Hippocampal formation (tissue), 2 donors: ENCODE results near the gene C17orf107.
A peak's percentile ranks its signal among the peaks of the same experiment; 100 is the strongest.
"Not testable (repeated sequence)": the region's sequence is repeated elsewhere in the genome, so short reads cannot be mapped to it uniquely, and the experiment has no call there.

Experiments used
- DNase-seq, 2 donors: peaks; one replicate each; lab custom pipeline; 2025; lab: John Stamatoyannopoulos, UW

The C17orf107 gene

GRCh38 chr17:4900231-4901107 is 1.1 kb downstream of the C17orf107 start:
- no peak for DNase-seq

- DNase-seq = no peak
Observed at GRCh38 chr17:4901108-4901647, 1.8 kb downstream of the C17orf107 start.

- no peak for DNase-seq
Observed at GRCh38 chr17:4901648-4902344, 2.5 kb downstream of the C17orf107 start.

DNA sequence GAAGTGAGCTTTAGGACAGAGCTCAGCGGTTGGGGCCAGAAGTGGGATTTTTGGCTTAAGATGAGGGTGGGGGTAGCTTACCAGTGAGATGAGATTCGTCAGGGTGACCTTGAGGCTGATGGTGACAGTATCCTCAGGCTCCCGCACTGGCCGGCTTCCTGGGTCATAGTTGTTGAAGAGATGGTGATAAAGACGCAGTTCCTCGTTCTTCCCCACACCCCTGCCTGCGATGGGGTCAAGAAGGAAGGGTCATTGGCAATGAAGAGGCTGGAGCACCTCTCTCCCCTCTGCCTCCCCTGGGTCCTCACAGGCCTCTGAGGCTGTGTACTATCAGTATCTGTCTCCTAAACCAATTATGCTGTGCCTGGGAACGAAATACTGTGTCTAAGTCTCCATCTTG is 3.2 kb downstream of the C17orf107 start:
- DNase-seq = no peak

DNA sequence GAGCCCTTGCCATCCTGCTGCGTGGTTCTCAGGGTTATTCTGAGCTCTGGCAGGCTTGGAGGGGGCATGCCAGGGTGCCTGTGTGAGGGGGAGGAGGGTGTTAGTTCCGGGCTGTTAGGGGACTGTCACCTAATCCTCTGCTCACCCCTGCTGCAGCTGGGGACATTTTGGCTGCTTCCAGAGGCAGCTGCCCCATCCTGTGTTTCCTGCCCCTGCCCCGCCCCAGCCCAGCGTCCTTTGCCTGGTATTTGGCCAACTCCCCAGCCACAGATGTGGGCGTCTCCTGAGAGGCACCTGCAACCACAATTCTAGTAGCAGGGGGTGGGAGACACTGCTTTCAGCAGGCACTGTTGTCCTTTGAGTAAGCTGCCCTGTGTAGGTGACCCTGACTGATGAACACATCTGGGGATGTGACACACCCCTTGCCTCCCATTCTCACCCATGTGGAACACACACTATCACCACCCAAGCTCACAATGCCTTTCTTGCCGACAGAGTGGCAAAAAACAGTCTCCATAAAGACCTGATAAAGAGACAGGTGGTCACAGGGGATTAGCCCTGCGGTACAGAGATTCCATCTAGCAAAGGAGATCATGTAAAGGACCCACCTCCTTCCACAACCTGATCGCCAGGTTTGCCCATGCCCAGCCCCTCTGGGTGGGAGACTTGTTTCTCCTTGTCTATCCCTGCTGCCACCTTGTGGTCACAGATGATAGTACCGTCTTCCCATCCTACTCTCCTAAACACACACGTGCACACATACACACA is 3.9 kb downstream of the C17orf107 start, which contains the start of gene CHRNE:
Gene CHRNE (minus strand): TSS at position 48 of the 768 bp plus-strand sequence. CDS start 35 bp downstream, at position 13.
- peak in 1 of 2 donors; percentile 48 for DNase-seq

GRCh38 chr17:4906642-4907041 is 7.3 kb downstream of the C17orf107 start:
- not testable (repeated sequence) for DNase-seq

DNA sequence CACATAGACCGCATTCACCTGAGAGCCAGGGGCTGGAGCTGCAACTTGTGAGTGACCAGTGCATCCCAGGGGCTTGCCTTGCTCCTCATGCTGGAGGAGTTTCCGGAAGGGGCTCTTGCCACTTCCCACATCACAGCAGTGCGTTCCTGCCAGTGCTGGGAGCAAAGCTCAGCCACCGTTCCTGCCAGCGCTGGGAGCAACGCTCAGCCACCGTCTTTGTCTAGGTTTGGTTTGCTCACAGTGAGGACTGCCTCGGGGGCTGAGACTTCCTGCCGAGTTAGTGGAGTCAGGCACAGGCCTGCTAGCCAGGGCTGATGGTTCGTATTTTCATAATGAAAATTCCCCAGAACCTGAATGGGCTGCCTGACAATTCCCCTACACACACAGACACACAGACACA is 9.0 kb downstream of the C17orf107 start:
- no peak for DNase-seq

DNA sequence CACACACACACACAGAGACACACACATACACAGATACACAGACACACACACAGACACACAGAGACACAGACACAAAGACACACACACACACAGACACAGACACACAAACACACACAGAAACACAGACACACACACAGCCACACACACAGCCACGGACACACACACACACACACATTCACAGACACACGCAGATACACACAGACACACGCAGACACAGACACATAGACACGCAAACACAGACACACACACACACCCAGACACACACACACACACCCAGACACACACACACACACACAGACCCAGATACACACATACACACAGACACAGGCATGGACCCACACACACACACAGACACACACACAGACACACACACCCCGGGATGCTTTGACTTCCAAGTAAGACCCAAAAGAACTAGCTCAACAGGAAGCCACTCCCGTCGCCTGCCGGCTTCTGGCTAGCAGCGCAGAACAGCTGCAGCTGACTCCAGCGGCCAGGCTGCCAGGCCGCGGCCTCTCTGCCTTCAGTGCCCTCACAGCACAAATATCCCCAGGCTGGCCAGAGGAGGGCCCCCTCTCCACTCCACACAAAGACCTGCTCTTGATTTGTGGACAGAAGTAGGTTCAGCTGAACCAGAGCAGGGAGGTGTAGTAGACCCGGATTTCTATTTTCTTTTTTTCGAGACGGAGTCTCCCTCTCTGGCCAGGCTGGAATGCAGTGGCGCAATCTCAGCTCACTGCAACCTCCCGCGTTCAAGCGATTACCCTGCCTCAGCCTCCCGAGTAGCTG is 9.6 kb downstream of the C17orf107 start:
- DNase-seq = peak; percentile 80 to 81

DNA sequence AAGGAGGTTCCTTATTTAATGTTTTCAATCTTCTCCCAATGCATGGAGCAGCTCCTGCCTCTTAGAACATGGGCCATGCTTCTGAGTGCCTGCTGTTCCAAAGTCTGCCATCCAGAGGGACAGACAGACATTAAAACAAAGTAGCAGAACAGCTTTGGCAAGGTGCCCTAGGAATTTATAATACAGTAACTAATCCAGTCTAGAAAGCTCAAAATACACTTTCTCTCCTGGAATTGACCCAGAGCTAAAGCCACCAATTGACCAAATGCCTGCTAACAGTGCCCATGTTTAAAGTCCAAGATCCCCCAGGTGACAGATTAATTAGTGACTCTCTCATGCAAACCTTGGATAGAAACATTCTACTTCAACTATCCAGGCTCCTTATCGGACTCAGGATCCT is 14.7 kb downstream of the C17orf107 start:
- DNase-seq = no peak

GRCh38 chr17:4914551-4914950 is 15.2 kb downstream of the C17orf107 start:
- DNase-seq = not testable (repeated sequence)

GRCh38 chr17:4919511-4920047 is 20.2 kb downstream of the C17orf107 start:
- no peak for DNase-seq

- DNase-seq = no peak
Observed at GRCh38 chr17:4920351-4921048, 21.2 kb downstream of the C17orf107 start.

GRCh38 chr17:4921320-4921719 is 22.0 kb downstream of the C17orf107 start:
- DNase-seq = no peak

DNA sequence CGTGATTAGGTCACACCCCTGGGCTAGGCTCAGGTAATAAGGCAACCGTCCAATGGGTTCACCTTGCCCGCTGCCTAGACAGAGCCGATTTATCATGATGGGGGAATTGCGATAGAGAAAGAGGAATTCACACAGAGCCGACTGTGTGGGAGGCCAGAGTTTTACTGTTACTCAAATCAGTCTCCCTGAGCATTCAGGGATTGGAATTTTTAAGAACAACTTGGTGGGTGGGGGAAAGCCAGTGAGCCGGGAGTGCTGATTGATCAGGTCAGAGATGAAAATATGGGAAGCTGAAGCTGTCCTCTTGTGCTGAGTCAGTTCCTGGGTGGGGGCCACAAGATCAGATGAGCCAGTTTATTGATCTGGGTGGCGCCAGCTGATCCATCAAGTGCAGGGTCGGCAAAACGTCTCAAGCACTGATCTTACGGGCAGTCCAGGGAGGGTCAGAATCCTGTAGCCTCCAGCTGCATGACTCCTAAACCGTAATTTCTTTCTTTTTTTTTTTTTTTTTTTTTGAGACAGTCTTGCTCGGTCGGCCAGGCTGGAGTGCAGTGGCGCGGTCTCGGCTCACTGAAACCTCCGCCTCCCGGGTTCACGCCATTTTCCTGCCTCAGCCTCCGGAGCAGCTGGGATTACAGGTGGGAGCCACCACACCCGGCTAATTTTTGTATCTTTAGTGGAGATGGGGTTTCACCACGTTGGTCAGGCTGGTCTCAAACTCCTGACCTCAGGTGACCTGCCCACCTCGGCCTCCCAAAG is 27.4 kb downstream of the C17orf107 start:
- not testable (repeated sequence) for DNase-seq

GRCh38 chr17:4928881-4929280 is 29.5 kb downstream of the C17orf107 start:
- no peak for DNase-seq

DNA sequence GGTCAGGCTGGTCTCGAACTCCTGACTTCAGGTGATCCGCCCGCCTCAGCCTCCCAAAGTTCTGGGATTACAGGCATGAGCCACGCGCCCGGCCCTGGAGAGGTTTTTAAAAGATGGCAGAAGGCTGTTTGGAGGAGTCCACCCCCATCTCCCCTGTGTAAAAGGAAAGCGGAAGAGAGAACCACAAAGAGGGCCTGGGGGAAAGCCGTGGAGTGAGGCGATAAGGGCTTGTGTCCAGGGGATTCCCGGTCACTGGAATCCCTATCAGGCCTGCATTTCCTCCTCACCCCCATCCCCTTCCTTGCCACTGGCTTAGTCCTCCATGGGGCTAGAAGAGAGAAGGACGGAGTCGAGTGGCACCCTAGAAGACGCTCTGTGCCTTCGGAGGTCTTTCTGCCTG is 32.6 kb downstream of the C17orf107 start, which contains the start of gene GP1BA:
Gene GP1BA (plus strand): TSS at position 315 of the 400 bp plus-strand sequence. CDS start 328 bp downstream, outside the sequence.
- DNase-seq = no peak

GRCh38 chr17:4932756-4933155 is 33.4 kb downstream of the C17orf107 start:
- no peak for DNase-seq

DNA sequence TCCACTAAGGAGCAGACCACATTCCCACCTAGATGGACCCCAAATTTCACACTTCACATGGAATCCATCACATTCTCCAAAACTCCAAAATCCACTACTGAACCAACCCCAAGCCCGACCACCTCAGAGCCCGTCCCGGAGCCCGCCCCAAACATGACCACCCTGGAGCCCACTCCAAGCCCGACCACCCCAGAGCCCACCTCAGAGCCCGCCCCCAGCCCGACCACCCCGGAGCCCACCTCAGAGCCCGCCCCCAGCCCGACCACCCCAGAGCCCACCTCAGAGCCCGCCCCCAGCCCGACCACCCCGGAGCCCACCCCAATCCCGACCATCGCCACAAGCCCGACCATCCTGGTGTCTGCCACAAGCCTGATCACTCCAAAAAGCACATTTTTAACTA is 34.3 kb downstream of the C17orf107 start:
- no peak for DNase-seq
